SKM-1 treated with dmso at 0.1 percent for 144 hours (cell line): Measurements from ENCODE around the gene HSPB7.
"Not testable (repeated sequence)": the region's sequence is repeated elsewhere in the genome, so short reads cannot be mapped to it uniquely, and the experiment has no call there.

Experiments used
- DNase-seq: peaks from one replicate; lab custom pipeline; 2025; ENCODE audit not compliant: unreplicated experiment; lab: John Stamatoyannopoulos, UW

The HSPB7 gene

DNA sequence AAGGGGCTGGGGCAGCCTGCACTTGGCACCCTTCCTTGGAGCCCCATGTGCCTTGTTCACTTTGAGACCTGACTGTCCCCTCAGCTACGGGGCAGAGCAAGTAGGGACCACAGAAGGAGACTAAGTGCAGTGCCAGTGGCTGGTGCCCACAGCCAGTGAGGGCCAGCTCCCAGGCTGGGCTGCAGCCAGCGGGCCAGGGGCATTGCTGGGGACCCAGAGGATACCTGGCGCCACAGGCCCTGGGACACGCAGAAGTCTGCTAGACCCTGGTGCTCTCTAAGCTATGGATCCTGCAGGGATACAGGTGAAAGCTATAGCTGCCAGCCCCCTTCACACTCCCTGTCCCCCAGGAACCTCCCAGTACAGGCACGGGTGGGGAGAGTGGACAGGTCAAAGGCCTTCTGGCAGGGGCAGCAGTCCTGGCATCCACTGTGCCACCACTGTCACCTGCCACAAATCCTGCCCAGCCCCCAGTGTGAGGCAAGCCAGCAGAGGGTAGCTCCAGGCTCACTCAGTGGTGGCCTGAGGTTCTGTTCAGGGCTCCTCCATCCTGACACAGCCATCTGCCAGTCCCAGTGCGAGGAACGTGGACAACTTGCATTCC is 5.3 kb upstream of the HSPB7 start:
- no peak for DNase-seq

DNA sequence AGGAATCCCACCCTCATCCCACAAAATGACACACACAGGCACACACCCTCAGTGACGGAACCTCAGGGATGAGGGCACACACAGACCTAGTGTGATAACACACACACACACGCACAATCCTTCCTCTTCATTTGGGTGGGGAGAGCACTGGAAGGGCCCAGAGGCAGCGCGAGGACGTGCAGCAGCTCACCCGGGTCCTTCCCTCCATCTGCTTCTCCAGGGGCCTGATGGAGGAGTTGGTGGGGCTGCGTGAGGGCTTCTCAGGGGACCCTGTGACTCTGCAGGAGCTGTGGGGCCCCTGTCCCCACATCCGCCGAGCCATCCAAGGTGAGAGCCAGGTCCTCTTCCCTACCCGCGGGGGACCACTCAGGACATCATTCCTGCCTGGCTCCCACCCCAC is 4.5 kb upstream of the HSPB7 start:
- DNase-seq: no peak

DNA sequence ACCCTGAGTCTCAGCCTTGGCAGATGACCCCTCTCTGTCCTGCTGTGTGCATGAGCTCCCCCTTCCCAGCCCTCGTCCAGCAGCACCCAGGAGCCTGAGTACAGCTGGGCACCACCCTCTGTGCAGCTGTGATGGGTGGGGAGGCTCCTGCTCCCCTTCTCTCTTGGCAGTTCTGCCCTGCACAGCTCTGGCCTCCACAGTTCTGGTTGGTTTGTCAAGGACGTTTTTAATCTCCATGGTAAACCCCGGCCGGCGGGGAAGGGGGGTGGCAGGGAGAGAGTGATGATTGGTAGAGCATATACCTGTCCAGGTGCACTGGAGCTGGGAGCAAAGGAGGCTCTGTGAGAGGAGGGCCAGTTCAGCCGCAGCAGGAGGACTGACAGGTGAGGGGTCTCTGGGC is 3.8 kb upstream of the HSPB7 start, which contains the start of gene CLCNKA:
Gene CLCNKA (plus strand): TSS at position 356 of the 400 bp plus-strand sequence. CDS start 584 bp downstream, outside the sequence.
- no peak for DNase-seq

DNA sequence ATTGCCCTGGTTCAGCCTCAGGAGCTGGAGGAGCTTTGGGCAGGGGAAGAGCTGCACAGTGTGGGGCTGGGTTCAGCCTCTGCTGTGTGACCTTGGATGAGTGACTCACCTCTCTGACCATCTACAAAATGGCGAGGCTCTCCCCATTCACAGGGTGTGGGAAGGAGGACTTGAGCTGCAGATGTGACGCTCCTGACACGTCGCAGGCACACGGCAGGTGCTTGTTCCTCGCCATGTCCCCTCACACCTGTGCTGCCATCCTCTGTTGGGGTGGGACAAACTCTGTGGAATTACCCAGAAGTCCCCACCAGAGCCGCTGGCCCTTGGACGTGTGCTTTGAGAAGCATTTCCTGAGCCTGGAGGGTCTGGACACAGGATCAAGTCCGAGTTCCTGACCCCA is 3.0 kb upstream of the HSPB7 start:
- not testable (repeated sequence) for DNase-seq

DNA sequence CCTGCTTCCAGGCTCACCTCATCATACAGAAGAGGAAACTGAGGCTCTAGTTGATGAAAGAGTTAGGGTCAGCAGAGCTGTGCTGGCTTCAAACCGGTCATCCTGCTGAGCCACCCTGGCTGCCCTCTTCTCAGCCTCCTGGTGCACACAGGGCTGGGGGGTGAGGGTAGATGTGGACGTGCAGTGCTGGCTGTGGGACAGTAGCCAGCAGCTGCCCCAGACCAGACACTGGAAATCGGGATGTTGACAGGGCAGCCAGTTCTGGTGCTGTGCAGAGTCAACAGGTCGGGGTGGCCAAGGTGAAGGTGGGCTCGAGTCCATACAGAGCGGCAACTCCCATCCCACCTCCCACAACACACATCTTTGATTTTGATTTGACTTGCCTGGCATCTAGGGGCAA is 2.5 kb upstream of the HSPB7 start:
- no peak for DNase-seq

DNA sequence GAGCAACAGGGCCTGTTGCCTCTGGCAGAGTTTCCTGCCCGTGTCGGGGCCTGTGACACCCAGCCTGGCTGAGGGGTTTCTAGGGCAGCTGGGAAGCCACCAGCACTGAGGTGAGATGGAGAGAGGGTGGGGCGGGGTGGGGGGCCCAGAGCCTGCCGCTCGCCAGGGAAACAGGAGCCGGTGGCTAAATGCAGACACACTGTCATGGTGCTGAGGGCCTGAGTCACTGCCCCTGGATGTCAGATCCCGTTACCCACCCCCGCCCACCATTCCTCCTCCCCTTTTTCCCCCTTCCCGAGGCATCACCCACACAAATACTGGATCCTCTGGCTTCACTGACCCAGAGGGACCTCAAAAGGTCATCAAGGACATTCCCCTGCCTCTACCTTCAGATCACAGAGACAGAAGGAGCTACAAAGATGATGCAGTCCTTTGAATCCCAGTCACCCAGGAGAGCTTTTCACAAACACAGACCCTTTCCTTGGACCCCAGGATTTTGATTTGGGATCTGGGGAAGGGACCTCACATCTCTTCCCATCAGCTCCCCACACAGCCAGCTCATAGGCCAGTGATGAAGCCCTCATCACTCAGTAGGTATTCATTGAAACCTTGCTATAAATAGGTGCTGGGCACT is 1.9 kb upstream of the HSPB7 start:
- DNase-seq: no peak

DNA sequence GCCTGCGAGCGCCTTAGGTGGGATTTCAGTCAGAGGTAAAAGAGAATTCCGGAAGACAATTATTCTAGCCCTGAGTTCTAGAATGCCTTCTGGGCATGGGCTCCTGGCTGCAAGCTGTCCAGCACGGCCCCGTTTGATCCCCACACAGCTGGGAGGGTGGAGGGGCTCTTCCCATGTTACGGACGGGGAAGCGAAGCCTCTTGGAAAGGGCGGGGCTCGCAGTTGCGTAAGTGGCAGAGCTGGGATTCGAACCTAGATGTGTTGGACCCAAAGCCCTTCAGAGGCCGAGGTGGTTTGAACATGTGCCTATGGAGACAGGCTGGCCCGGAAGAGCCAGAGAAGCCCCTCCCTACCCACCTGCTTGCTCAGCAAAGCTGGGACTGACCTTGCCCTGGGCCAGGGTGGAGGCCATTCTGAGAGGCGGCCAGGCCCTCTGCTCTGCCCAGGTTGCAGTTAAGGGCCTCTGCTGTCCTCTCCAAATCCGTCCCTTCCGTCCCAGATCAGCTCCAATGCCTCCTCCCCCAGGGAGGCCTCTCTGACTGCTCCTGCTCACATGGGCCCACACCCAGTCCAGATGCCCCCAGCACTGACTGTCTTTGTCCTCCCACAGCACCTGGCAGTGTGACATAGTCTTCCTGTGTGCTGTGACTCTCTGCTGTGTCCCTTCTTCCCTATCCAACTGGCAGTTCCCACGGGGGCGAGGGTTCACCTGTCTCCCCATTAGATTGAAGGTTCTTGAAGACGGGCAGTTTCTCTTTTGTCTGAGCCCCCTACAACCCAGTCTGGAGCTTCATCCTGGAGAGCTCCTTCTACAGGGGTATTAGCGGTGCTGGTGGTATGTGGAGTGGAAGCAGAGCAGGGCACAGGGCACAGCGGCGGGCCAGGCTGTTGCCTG is 1.2 kb upstream of the HSPB7 start:
- DNase-seq: no peak

DNA sequence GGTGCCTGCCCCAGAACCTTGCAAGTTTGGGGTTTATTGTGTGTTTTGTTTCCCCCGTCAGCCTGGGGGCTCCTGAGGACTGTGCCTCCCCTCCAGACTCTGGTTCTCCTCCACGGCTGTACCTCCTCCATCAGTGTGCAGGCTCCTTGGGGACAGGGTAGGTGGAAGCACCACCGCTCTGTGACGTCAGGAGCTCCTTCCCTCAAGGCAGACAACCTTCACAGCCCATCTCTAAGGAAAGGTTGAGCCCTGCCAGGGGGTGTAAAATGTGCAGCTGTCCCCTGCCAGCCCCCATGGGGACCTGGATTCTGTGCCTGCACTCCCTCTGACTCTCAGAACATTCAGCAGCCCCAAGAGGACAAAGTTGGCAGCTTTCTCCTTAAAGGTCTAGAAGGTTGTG is 465 bp upstream of the HSPB7 start:
- no peak for DNase-seq

DNA sequence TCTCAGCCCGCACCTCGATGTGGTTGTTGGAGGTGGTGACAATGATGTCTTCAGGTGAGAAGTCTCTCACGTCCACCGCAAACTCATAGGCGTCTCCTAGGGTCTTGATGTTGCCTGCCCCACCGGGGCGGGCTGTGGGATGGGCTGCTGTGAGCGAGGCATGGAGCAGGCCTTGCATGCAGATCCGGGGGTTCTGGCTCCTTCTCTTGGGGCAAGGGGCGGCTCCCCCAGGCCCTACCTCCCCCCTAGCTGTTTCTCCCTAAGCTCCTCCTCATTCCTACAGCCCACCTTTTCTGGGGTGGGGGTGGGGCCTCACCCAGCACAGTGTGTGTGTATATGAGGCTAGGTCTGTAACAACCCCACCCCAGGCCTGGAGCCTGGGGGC is 775 bp downstream of the HSPB7 start:
- no peak for DNase-seq

DNA sequence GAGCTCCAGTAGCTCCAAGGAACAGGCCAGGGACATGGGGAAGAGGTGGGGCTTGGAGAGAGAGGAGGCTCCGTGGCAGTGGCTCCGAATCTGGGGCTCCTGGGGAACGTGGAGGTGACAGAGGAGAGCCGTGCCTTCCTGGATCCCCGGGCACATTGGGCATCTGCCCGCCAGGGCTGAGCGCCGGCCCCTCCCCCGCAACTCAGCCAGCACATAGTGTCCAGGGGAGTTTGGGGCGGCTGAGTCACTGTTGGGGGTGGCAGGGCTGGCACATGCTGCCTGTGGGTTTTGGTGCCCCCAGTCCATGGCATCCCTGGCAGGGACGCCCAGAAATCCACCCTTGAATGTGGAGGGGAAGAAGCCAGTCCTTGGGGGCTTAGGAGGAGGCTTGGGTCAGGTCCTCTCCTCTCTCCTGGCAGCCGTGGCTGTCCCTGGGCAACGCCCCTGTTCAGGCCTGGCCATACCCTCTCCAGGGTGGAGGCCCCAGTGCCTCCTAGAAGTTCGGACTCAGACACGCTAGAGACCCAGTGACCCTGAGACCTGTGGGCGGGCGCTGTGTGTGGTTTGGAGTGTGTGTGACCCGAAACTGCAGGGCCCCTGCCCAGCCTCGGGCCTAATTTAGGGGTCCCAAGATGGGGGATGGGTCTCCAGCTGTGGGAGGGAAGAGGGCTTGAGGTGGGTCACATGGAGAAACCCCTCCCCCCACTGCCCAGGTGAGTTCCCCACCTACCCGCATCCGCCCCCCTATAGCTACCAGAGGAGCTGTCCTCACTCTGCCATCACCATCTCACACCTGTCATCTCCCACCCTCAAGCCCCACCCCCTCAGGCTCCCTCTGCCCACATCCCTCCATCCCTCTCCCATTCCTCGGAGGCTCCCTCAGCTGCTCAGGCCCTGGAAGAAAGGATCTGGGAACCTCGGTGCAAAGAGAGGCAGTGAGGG is 1.6 kb downstream of the HSPB7 start:
- no peak for DNase-seq

DNA sequence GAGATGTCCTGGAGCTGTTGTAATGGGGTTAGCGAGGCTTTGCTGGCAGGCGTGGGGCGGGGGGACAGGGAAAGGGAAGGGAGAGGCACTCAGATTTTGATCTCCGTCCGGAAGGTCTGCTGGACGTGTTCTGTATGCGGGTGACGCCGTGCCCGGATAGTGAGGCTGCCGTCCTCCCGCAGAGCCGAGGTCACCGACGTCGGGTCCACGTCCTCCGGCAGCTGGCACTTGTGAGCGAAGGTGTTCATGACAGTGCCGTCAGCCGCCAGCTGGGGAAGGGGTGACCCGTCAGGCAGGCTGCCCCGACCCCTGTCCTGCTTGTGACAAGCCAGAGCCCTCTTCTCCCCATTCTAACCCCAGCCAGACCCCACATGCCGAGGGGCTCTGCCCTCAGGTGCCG is 2.4 kb downstream of the HSPB7 start:
- DNase-seq: no peak

DNA sequence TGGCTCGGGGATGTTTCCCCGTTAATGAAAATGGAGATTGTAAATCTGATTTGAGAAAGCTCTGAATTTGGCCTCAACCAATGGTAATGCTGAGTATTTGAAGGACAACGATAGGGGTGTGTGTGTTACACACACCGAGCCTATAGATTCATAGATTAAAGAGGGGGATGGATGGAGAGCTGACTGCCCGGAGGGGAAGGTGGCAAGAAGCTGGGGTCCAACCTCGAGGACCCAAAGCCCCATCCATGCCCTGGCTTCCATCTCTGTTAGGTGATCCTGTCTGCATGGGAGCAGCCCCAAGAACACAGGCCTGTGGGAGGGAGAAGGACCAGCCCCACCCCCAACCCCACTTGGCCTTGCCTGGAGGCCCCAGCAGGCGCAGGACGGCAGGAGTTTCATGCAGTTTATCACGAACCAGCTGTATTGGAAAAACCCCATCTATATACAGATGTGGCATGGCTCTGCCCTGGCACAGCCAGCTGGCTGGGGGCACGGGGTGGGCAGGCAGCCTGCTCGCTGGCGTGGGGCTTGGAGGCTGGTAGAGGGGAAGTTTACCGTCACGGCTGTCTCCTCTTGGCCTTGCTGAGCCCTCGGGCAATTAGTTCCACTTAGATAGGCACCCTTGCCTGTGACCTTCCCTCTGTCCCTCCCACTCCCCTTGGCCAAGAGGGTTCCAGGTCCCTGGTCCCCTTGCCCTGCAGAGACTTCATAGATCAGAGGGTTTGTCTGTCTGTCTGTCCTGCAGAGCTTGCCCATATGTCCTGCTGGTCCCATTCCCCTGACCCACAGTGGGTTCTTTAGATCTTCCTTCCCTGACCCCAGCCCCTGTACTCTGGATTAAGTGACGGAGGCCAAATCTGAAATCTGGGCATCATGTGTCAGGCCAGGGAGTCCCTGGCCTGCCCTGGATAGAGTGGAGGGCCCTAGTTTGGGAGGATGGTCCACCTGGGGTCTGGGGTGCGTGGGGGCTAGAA is 3.0 kb downstream of the HSPB7 start:
- peak; percentile 19 for DNase-seq

DNA sequence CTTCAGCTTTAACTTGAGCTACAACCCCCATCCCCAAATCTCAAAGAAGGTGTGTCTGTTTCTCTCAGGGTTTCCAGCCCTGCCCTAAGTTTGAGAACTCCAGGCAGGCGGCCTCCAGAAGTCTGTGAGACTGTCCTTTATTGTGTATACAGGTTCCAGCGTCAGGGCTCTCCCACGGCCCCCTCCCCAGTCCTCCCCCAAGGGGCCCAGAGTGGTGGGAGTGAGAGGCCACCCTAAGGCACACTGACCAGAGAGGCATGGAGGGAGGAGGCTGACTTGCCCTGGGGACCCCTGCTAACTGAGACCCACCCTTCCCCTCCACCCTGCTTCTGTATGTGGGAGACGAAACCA is 4.0 kb downstream of the HSPB7 start:
- no peak for DNase-seq

DNA sequence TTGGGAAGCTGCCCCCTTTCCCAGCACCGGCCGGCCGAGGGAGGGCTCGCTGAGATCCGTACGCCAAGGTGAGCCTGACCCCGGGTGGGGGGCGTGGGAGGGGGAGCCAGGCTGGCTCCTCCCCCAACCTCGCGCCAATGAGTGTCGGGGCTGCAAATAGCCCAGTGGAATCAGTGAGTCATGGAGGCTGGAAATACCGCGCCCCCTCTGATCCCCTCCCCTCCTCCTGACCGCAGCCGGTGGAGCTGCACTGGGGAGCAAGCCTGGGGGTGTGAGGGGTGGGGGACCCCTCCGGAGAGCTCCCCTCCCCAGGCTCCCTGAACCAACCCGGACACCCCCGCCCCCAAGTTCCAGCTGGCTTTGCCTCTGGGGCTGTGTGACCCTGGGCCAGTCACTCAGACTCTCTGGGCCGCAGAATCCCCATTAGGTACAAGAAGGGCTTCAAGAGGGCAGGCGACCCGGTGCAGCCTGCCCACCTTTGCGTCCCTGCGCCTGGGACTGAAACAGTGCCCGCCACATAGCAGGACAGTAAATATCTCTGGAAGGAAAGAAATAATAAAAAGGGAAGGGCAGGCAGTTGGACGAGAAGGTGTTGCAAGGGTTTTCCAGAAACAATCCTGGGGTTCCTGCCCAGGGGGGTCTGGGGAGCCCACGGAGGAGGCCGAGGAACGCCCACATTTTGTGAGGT is 4.5 kb downstream of the HSPB7 start:
- peak; percentile 37 for DNase-seq

DNA sequence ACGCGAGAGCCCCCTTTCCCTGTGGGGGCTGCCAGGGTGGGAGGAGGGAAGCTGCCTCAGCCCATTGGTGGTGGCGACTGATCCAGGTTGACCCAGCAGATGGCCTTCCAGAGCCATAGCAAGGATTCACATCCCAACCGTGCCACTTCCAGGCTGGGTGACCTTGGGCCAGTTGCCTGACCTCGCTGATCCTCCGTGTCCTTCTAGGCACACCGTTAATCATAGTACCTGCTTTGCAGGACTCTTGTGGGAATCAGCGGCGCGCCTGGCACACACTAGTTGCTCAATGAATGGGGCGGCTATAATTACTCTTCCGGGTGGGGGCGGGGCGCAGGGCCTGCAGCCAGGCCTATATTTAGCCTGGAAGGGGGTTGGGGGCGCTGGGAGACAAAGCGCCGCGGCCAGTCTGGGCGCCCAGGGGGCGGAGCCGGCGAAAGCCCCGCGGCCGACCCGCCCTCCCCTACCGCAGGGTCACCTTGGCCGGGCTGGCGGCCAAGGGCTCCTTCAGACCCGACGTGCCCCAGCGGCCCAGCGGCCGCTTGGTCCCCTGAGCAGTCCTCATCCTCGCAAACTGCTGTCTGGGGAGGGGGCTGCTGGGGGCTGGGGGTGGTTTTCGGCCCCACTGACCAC is 5.1 kb downstream of the HSPB7 start:
- peak; percentile 57 for DNase-seq

DNA sequence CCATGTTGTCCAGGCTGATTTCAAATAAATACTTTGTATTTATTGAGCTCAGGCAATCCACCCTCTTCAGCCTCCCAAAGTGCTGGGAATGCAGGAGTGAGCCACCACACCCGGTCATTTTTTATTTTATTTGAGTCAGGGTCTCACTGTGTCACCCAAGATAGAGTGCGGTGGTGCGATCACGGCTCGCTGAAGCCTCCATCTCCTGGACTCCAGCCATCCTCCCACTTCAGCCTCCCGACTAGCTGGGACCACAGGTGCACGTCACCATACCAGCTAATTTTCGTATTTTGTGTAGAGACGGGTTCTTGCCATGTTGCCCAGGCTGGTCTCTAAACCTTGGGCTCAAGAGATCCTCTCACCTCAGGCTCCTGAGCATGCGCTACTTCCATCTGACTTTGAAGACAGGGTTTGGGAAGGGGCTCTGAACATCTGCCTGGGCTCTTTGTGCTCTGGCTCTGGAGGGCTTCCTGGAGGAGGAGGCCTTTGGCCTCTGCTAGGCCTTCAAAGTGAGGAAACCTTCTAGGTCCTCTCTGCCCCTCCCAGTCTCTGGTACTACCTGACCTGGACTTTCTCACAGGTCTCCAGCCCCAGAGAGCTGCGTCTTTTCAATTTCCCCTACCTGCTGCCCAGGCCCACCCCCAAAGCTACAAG is 5.8 kb downstream of the HSPB7 start:
- no peak for DNase-seq

DNA sequence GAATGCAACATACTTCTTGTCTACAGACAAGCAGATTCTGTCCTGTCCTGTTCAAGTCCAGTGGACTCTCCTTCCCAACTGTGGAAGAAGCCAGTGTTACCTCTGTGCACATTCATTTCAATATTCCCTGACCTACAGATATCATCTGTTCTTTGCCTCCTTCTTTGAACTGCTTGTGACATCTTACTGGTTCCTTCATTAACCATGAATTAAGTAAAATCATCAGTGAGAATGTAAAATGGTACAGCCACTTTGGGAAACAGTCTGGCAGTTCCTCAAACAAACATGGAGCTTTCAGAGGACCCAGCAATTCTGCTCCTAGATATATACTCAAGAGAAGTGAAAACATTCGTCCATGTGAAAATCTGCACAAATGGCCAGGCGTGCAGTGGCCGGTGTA is 7.0 kb downstream of the HSPB7 start:
- no peak for DNase-seq

DNA sequence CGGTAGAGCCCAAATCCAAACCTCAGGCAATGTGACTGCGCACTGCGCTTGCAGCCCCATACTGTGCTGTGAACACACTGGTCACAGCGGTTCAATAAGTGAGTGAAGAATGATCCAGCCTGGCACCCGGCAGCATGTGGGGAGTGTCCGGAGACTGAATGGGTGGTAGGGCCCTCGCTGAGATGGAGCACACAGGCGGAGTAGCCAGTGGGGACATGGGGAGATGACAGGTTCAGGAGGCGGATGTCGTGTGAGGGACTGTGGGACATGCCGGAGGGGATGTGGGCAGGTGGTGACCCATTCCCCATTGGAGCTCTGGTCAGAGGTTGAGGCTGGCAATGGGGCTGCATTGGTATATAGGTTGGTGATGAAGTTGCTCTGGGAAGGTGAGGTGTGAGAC is 8.2 kb downstream of the HSPB7 start:
- DNase-seq: no peak
